Measurements from ENCODE around the gene LZIC.

Gene LZIC

GRCh38 chr1:9882945-9883303, 60.3 kb downstream of the LZIC start:
- Mint-ChIP-seq H3K9me3 (ENCODE audit: low read depth) (no peaks in the 10 kb centered on the region), H3K36me3 (no peaks in the 10 kb centered on the region), H3K4me3 (no peak overlapping the region), H3K27ac (peak overlapping the region; percentile 83), H3K27me3 (no peaks in the 10 kb centered on the region), H3K4me1 (ENCODE audit: low read depth) (peaks cover 15% of the 10 kb centered on the region)

GRCh38 chr1:9882296-9882944, 60.8 kb downstream of the LZIC start:
- no peaks in the 10 kb centered on the region for H3K36me3 Mint-ChIP-seq
- H3K27ac Mint-ChIP-seq: peak overlapping the region; percentile 83
- H3K4me1 Mint-ChIP-seq (ENCODE audit: low read depth): peaks cover 15% of the 10 kb centered on the region
- H3K27me3 Mint-ChIP-seq: no peaks in the 10 kb centered on the region
- H3K9me3 Mint-ChIP-seq (ENCODE audit: low read depth): no peaks in the 10 kb centered on the region
- H3K4me3 Mint-ChIP-seq: peak overlapping the region; percentile 49

GRCh38 chr1:9881838-9882249, 61.3 kb downstream of the LZIC start:
- H3K36me3 Mint-ChIP-seq: no peaks in the 10 kb centered on the region
- H3K4me1 Mint-ChIP-seq (ENCODE audit: low read depth): peaks cover 15% of the 10 kb centered on the region
- H3K4me3 Mint-ChIP-seq: no peak overlapping the region
- H3K9me3 Mint-ChIP-seq (ENCODE audit: low read depth): no peaks in the 10 kb centered on the region
- H3K27me3 Mint-ChIP-seq: no peaks in the 10 kb centered on the region
- H3K27ac Mint-ChIP-seq: peak overlapping the region; percentile 83

Measured in activated naive CD8-positive, alpha-beta T cell (primary cell).